Prostate gland (tissue), 2 donors: ENCODE measurements around the gene MAPK8IP2.

Experiments used
- POLR2A ChIP-seq: fragments of 450-650 bp; IDR thresholded peaks from one replicate; pipeline ENCODE4 v1.6.1; 2016; ENCODE audit warnings: antibody characterized with exemption, mild to moderate bottlenecking
- TF ChIP-seq, protein P1 (sequence below), 4 experiments: fragments of 200-600 bp in 2 of 4; fragments of 450-650 bp in 2 of 4; sonication (generic) in 2 of 4; IDR thresholded peaks; 1 replicate in 3 of 4; 2 replicates in 1 of 4; pipeline ENCODE4 v1.5.1; 2016 to 2019; ENCODE audit warnings: antibody characterized with exemption in 4 of 4, mild to moderate bottlenecking in 2 of 4, moderate library complexity in 2 of 4

DNA sequence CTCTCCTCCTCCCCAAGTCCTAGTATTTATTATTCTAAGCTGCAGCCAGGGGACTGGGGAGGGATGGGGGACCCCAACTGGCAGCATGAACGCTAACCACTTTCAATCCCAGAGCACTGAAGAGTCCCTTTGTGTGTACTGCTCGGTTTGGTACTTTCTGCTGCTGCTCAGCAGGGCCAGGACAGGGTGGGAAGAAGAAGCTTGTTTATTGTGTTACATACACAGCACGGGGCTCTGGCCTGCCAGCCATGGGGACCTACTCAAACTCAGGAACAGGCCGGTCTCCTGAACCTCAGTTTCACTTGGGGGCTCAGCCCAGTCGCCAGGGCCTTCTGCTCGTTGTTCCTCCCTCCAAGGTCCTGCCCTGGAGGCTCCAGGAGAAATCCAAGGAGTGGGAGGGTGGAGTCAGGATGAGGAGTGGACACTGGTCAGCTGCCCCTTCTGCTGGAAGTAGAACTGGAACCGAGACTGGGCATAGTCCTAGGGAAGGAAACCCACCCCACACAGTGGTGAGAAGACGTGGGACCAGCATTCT is 21.8 kb upstream of the MAPK8IP2 start:
- TF ChIP-seq, protein P1, sequence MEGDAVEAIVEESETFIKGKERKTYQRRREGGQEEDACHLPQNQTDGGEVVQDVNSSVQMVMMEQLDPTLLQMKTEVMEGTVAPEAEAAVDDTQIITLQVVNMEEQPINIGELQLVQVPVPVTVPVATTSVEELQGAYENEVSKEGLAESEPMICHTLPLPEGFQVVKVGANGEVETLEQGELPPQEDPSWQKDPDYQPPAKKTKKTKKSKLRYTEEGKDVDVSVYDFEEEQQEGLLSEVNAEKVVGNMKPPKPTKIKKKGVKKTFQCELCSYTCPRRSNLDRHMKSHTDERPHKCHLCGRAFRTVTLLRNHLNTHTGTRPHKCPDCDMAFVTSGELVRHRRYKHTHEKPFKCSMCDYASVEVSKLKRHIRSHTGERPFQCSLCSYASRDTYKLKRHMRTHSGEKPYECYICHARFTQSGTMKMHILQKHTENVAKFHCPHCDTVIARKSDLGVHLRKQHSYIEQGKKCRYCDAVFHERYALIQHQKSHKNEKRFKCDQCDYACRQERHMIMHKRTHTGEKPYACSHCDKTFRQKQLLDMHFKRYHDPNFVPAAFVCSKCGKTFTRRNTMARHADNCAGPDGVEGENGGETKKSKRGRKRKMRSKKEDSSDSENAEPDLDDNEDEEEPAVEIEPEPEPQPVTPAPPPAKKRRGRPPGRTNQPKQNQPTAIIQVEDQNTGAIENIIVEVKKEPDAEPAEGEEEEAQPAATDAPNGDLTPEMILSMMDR (IDR thresholded peaks at IDR 0.05), result no peak
- TF ChIP-seq POLR2A, result no peak
